GM12801 (cell line): ENCODE measurements around the gene ETV4.

Source experiments
- TF ChIP-seq, protein P1 (sequence below): IDR thresholded peaks from one replicate; pipeline ENCODE4 v1.5.1; 2011; ENCODE audit warnings: control low read depth; ENCODE audit not compliant: insufficient read length; ENCODE audit errors: extremely low read depth

ETV4 gene

DNA sequence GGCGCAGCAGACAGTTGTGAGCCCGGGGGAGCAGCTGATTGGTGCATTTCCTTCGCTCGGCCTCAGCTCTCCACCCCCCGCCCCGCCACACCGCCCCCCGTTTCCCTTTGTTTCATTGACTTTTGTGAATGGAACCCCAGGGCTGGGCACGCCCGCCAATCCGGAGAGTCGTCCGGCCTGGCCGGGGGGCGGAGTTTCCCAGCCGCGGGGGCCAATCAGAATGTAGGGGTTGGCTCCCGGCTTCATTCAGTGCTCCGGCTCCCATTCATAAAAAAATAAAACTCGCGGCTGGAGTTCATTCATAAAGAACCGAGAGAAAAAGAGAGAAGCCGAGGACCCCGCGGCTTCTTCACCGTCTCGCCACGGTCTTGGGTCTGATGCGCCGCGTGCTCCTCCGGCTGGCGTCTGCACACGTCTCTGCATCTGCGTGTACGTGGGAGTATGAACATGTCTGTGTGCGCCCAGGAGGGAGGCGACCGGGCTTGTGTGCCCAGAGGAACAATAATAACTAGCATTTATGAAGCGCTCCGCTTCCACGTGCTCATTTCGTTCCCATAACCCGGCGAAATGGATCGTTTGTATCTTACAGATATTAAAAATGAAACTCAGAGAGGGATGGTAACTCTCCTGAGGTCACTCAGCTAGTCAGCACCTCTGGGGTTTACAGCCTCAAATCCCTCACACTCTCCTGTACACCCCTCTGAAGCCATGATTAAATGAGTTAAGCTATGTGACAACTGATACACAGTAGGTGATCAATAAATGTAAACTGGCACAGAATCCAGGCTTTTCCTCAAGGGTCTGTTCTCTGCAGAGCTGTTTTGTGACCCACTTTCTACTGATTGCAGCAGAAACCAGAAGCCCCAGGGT, at the start of gene ETV4:
Gene ETV4 (minus strand): TSS at position 22 of the 870 bp plus-strand sequence. CDS start 723 bp downstream, outside the sequence.
- TF ChIP-seq, protein P1, sequence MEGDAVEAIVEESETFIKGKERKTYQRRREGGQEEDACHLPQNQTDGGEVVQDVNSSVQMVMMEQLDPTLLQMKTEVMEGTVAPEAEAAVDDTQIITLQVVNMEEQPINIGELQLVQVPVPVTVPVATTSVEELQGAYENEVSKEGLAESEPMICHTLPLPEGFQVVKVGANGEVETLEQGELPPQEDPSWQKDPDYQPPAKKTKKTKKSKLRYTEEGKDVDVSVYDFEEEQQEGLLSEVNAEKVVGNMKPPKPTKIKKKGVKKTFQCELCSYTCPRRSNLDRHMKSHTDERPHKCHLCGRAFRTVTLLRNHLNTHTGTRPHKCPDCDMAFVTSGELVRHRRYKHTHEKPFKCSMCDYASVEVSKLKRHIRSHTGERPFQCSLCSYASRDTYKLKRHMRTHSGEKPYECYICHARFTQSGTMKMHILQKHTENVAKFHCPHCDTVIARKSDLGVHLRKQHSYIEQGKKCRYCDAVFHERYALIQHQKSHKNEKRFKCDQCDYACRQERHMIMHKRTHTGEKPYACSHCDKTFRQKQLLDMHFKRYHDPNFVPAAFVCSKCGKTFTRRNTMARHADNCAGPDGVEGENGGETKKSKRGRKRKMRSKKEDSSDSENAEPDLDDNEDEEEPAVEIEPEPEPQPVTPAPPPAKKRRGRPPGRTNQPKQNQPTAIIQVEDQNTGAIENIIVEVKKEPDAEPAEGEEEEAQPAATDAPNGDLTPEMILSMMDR = no peak

DNA sequence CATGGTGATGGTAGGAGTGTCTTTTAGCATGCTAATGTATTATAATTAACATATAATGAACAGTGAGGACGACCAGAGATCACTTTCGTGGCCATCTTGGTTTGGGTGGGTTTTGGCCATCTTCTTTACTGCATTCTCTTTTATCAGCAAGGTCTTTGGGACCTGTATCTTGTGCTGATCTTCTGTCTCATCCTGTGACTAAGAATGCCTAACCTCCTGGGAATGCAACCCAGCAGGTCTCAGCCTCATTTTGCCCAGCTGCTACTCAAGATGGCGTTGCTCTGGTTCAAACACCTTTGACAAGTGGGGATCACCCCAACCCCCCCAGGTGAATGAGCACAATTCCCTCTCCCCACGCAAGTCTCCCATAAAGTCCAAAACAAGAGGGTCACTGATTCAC, 49.3 kb upstream of the ETV4 start:
- TF ChIP-seq, protein P1 = no peak

DNA sequence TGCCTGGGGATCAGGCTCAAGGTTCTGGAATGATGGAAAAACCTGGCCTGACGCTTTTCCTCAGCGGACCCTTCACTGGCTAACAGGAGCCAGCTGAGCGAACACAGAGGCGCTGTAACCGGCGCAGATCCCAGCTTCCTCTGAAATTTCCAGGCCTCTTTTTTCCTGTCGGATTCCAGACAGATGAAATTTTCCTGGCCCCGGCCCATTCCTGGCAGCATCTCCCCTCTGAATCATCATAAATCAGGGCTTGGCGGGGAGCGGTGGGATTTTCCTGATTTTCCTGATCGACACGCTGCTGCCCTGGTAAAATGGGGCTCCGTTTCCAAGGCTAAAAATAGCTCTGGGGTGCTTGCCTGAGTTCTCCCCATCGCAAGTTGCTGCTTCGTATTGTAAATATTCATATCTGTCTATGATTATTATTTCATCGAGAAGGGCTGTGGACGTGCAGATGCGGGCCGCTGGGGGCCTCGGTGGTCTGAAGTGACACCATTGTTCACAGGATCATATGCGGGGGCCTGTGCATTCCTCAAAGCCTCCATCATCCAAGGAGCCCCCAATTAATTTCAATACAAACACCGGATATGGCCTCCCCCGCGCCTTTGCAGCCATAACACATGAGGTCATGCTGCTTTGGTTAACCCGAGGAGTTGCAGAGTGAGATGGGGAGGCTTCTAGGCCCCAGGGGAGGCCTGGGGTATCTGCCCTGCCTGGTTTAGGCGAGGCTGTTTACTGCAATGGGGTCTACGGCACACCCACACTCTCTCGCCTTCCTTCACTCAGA, 45.8 kb upstream of the ETV4 start:
- TF ChIP-seq, protein P1 = no peak

DNA sequence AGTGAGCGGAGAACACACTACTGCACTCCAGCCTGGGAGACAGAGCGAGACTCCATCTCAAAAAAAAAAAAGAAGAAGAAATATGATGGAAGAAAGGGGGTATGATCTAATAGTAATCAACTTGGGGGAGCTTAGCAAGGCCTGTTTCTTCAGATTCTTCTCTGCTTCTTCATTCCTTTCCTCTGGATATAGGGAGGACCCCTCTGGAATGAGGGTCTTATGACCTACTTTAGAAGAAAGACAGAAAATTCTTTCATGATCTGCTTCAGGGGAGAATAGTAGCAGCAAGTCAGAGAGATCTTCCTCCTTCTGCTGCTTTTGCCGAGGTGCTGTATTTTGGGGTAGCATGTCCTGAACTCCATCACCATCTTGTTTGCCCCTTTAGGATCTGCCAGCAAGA, 44.9 kb upstream of the ETV4 start:
- TF ChIP-seq, protein P1 = no peak

DNA sequence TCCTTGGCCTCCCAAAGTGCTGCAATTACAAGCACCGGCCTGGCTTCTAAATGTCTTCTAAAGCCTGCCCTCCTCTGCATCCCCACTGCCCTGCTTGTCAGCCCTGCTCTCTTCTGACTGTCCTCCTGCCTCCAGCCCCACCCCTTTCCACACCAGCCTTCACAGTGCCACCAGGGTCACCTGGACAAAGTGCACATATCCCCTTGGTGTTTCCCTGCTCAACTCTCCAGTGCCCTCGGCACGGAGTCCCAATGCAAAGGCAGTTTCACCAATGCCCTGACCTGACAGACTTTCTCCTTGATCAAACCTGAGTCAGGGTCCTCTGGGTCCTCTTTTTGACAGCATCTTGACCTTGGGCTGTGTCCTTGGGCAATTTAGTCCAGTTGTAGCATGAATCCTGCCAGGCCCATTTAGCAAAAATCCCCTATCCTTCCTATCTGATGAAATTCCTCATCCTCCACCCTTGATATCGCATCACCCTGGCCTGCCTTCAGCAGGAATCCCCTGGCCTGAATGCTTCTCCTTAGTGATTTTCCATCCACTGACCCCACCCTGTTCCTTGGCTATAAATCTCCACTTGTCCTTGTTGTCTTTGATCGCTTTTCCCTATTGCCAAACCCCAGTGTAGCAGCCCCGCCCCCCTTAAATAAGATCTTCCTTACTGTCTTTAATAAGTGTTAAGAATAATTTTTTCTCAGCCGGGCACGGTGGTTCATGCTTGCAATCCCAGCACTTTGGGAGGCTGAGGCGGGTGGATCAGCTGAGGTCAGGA, 42.7 kb upstream of the ETV4 start:
- TF ChIP-seq, protein P1 = no peak

DNA sequence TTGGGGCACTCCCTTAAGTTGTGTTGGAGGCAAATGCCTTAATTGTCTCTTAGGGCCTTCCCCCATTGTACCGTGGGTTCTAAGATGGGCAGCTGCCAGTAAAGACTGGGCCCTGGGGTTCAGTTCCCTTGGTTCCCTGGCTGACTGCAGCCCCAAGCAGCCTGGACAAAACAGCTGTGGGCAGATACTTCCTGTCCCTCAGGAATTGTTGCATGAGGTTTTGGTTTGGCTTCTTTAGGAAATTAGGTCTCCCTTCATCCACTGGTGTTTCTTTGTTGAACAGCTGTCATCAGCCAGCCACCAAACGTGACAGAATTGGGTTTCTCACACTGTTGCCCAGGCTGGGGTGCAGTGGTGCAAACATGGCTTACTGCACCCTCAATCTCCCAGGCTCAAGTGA, 42.0 kb upstream of the ETV4 start:
- TF ChIP-seq, protein P1 = no peak

DNA sequence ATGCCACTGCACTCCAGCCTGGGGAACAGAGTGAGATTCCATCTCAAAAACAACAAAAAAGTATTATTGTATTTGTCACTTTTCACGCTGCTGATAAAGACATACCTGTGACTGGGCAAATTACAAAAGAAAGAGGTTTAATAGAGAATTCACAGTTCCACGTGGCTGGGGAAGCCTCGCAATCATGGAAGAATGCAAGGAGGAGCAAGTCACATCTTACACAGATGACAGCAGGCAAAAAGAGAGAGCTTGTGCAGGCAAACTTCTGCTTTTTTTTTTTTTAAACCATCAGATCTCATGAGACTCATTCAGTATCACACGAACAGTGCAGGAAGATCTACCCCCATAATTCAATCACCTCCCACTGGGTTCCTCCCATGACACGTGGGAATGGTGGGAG, 41.5 kb upstream of the ETV4 start:
- TF ChIP-seq, protein P1 = no peak
